HK-2 (cell line): ENCODE data around the gene KCNK15.
A peak's percentile ranks its signal among the peaks of the same experiment; 100 is the strongest.

Experiments used
- DNase-seq: peaks from one replicate; pipeline ENCODE4 v3.0.0-alpha.2; 2018; ENCODE audit not compliant: unreplicated experiment

Gene KCNK15

DNA sequence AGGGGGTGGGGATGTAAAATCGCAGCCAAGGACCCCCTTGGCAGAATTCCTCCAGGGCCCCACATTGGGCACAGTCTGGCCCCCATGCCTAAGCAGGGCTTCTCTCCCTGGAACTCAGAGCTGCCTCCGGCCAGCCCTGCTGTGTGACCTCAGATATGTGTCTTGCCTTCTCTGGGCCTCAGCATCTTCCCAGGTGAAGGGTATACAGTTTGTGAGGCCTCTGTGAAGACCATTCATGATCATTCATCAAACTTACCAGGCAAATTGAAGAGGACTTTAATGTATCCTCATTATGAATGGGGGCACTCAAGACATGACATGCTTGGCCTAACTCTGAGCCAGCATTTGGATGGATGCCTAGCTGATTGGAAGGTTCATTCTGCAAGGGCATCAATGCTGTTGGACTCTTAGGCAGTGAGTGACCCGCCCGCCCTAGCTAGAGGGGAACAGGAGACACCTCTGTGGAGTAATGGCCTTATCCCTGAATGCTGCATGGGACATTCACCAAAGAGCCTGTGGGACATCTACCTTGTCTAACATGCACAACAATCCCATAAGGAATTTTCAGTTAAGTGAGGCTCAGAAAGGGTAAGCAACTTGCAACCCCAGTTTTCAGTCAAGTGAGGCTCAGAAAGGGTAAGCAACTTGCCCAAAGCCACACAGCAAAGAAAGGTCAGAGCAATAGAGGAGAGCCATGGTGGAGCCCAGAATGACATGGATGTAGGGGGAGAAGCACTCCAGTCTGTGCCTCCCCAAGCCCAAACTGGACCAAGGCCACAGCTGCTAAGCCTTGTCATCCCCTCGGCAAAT, 30.0 kb upstream of the KCNK15 start:
- DNase-seq: no peak

- DNase-seq: no peak
Measured at GRCh38 chr20:44716309-44717106, 29.2 kb upstream of the KCNK15 start.

DNA sequence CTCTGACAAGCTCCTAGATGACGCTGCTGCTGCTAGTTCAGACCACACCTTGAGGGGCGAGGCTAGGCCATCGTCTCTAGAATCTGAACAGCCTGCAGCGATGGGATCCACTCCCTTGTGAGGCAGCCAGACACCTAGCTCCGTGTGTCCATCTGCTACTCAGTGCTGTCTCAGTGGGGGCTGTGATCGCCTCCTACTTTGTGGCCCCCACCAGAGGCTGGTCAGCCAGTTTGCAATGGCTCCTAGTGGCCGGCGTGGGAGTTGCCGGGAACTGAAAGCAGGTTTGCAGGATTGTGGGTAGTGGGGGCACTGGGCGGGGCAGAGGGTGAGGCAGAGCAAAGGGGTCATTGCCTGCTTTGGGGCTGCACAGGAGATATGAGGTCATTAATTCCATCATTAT, 27.7 kb upstream of the KCNK15 start:
- DNase-seq: no peak

- DNase-seq: no peak
Measured at GRCh38 chr20:44719841-44720240, 25.8 kb upstream of the KCNK15 start.

DNA sequence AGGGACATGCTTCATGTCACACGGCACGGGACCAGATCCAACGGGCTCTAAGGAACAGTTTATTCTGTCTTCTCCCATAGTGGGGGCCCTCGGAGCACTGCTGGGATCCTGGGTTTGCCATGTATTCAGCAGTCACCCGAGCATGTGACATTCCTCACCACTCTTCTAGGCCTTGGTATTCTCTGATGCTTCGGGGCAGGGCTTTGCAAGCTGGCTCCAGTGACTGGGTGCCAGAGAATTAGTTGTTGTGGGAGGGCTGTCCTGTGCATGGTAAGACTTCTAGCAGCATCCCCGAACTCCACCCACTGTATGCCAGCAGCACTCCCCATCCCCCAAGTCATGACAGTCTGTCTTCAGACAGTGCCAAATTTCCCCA, 25.1 kb upstream of the KCNK15 start:
- peak; percentile 87 for DNase-seq

DNA sequence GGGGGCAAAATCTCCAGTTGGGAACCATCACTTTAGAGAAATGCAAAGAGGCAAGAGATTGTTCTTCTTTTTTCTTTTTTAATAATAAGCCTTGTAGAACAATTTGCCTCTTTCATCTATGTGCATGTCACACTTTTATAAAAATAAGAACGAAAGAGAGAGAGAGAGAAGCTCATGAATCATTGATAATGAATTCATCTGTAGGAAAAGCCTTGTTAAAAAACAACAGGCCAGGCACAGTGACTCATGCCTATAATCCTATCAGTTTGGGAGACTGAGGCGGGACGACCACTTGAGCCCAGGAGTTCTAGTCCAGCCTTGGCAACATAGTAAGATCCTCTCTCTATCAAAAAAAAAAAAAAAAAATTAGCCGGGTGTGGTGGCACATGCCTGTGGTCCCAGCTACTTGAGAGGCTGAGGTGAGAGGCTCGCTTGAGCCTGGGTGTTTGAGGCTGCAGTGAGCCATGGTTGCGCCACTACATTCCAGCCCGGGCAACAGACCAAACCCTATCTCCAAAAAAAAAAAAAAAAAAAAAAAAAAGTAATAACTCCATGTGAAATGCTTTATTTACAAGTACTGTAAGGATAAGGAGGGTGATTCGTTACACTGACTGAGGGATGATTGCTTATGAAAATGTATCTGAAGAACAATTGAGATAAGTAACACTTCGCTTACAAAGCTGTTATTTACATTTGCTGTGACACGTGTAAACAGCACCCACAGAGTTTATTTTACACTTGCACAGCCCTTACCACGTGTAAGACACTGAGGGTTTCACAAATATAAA, 24.5 kb upstream of the KCNK15 start:
- DNase-seq: peak; percentile 71

DNA sequence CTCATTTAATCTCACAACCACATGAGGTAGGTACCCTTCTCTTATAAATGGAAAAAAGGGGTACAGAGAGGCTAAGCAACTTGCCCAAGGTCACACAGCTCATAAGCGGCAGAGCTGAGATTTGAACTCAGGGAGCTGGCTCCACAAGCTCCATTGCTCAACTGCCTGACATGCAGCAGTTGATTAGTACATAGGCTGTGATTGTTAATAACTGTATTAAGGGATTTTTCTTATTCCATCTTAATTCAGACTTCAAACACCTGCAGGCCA, 23.9 kb upstream of the KCNK15 start:
- DNase-seq: no peak

GRCh38 chr20:44722990-44723389, 22.7 kb upstream of the KCNK15 start:
- no peak for DNase-seq

GRCh38 chr20:44723391-44723790, 22.3 kb upstream of the KCNK15 start:
- DNase-seq: no peak

DNA sequence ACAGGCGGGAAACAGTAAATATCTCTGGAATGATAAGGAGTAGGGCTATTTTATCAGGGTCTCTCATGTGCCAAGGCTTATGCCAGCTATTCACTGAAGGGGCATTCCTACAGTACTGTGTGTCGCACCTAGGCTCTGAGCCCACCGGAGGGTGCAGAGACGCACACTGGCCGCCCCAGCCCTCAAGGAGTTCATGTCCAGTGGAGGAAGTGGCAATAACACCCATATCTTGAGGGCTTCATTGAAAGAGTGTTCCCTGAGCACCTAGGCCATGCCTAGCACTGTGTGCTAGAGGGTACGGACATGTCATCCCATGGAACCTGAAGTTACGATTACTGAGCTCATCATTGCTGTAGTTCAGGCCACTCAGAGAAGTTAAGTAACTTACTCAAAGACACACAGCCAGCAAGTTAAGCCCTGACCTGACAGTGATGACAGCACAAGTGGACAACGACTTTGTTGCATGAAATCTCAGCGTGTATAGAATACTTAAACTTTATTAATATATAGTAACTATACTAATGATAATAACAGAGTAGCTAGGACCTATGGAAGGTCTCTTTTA, 21.8 kb upstream of the KCNK15 start:
- DNase-seq: no peak

- DNase-seq: no peak
Measured at GRCh38 chr20:44724423-44725091, 21.1 kb upstream of the KCNK15 start.

DNA sequence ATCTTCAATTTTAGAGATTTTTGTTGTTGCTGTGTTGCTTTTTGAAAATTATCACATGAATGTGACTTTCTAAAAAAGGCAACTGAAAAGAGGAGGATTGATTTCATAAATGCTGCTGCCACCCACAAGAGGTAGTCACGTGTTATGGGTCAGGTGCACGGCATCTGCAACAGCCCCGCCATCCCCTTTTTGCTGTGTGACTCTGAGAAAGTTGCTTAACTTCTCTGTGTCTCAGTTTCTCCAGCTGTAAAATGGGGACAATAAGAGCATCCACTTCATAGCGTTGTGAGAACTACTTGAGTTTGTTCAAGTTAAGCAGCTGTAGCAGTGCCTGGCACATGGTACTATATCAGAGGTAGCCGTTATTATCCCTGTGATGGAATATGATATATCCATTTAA, 19.8 kb upstream of the KCNK15 start:
- DNase-seq: no peak

- DNase-seq: no peak
Measured at GRCh38 chr20:44727039-44727438, 18.6 kb upstream of the KCNK15 start.

- no peak for DNase-seq
Measured at GRCh38 chr20:44727651-44728050, 18.0 kb upstream of the KCNK15 start.

DNA sequence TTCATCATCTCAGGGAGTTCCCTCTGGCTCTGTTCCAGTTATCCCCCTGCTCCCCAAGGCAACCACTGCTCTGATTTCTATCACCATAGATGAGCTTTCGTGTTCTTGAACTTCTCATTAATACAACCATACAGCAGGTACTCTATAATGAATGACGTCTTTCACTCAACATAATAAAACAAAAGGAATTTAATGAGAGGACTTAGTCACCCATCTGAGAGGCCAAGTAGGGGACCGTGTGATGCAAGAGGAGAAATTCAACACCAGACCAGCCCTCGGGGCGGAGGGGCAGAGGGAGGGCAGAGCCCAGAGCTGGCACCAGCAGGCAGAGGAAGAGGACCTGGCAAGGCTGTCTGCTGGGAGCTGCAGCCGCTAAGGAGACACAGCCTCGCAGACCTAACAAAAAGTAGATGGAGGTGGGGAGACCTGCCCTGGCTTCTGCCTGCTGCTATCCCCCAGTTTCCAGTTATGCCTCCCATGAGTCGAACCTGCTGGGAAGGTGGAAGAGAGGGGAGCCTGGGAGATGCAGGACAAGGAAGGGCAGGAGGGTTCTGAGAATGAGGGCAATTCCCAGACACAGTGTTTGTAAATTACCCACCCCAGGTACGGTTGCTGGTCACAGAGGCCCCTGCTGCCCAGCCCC, 16.7 kb upstream of the KCNK15 start:
- DNase-seq: peak; percentile 93

GRCh38 chr20:44730441-44730840, 15.2 kb upstream of the KCNK15 start:
- peak; percentile 47 for DNase-seq

DNA sequence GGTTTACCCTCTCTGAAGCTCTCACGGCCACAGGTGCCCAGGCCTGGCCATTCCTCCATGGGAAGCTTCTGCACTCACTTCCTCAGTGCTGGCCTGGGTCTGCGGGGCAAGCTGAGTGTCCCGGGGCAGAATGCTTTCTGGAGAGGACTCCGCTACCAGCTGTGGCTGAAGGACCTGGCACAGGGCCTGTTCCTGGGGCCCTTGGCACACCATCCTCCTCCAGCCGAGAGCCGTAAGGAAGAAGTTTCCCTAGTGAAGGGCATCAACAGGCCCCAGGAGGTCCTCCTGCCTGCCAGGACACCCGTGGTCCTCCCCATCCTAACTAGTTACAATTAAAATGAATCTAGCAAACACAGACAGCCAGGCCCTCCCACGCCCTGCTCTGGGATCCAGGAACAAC, 14.0 kb upstream of the KCNK15 start:
- DNase-seq: no peak

GRCh38 chr20:44732327-44732726, 13.3 kb upstream of the KCNK15 start:
- DNase-seq: no peak

- DNase-seq: peak; percentile 76
Measured at GRCh38 chr20:44733341-44734069, 12.2 kb upstream of the KCNK15 start.

- peak; percentile 27 for DNase-seq
Measured at GRCh38 chr20:44734938-44735337, 10.7 kb upstream of the KCNK15 start.

DNA sequence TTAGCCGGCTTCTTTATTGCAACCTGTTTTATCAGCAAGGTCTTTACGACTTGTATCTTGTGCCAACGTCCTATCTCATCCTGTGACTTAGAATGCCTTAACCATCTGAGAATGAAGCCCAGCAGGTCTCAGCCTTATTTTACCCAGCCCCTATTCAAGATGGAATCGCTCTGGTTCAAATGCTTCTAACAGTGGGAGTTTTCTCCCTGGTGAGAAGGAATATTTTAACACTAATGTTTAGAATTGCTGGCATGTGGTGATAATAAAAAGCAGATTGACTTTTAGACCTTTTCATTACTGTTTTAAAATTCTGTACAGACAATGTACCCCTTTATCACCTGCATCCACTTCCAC, 9.9 kb upstream of the KCNK15 start:
- no peak for DNase-seq
